Stimulated activated CD8-positive, alpha-beta memory T cell treated with anti-CD3 and anti-CD28 coated beads, Interleukin-4, amount 100 ng/mL, for 24 hours (primary cell): Measurements from ENCODE around the gene FBXW12.

ENCODE experiments used
- DNase-seq: peaks from one replicate; pipeline ENCODE4 v3.0.0-alpha.2; 2020; ENCODE audit warnings: low read depth

FBXW12 gene

DNA sequence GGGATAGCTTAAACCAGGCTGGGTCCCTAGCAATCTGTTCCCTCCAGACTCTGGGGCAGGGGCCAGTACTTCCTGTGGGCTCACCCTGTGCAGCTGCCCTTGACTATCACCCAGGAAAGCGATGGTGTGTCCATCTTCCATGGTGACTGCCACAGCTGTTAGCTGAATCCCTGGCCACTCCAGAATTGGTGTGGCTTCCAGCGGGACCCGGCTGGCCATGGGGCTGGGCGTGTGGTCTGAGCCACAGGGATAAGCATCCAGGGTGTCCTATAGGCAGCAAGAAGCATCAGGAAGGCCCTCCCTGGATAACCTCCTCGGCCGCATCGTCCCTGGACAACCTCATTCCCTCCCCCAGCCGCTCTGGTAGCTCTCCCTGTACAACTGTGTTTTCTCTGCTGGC is 50.7 kb downstream of the FBXW12 start:
- DNase-seq, result no peak

DNA sequence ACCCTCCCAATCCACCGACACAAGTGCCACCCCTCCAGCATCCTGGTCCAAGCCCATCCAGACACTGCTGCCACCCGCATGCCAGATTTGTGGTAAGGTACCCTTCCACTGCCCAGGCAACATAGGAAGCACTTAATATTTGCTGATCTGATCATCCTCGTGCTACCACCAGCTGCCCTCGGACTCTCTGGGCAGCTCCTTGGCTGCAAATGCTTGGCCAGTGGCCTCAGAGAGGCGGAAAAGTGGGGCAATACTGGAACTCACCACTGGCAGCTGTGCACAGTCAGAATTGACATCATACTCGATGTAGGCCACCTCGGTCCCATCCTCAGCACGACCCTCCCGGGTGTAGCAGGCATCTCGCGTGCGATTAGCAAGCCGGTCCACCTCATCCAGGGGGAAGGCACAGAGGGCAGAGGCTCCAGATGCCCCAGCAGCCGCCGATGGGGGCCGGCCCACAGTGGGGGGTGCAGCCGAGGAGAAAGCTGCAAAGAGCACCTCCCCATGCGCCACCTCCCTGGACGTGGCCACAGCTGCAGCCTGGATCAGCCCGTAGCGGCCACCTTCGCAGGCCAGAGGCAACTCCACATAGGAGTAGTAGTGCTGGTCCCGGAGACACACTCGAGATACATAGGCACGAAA is 51.3 kb downstream of the FBXW12 start:
- no peak for DNase-seq

DNA sequence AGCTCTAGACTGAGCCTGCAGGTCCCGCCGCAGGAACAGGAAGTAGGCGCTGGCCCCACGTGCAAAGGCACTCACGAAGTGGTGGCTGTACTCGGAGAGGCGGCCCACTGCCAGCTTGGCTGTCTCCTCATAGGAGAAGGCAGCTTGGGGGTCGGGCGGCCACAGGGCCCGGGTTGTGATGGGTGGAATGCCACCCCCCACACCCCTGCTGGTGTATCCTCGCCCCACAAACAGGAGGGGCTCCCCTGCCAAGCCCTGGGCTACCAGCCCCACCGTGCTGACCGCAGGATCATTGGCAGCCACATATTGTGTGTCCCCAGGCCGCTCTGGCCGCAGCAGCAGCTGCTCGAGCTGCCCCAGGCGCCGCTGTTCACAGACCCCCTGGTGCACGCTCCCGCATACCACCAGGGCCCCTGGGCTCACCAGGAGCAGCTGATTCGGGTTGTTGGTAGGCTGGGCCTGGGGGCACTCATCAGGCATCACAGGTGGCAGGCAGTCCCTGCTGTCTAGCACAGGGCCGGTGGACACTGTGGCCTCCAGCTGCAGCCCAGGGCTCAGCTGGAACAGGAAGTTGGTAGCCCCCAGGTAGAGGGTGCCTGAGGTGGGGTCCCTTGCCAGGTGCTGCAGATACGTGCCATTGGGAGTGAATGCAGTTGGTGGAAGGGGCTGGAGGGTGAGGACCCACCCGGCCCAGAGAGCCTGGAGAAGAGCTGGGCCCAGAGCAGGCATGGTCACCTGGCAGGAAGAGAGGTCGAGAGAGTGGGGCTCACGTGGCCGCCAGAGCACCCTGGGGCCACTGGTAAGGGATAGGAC is 52.1 kb downstream of the FBXW12 start:
- DNase-seq, result no peak

DNA sequence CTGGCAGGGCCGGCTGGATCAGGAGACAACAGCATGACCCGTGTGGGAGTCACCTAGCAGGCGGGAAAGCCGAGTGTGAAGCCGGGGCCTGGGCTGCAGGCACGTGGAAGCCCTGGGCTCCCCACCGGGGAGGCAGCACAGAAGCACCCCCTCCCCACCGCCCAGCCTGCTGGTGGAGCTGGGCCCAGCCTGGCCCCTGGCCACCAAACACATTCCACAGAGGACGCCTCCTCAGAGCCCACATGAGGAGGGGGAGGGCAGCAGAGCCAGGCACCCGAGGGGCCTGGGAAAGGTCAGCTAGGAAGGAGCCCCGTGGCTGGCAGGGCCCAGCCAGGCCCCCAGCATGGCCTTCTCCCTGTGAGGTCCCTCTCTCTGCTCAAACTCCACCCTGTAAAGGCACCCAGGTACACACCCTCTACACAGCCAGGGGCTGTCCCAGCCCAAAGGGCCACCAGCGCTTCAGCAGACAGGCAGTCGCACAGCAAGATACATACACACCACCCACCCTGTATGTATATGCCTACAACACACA is 53.3 kb downstream of the FBXW12 start:
- DNase-seq, result no peak

DNA sequence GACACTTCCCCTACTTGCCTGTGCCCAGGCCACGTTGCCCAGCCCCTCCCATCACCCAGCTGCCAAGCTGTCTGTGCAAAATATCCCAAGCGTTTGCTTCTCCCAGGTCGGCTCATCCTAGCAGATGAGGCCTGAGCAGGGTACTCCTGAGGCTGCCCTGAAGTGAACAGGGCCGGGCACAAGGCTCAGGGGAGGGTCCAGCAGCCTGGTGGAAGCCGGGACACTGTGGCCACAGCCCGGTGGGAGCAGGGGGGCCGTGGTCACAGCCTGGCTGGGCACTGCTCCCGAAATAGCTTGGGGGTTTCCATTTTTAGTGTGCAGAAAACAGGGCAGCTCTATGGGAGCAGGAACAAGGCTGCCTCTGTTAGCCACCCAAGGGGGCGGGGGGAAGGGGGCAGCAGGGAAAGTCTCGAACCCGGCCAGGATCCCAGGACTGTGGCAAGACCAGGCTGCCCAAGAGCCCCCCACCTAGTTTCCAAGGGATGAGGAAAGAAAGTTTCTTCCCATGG is 54.4 kb downstream of the FBXW12 start:
- DNase-seq, result no peak

DNA sequence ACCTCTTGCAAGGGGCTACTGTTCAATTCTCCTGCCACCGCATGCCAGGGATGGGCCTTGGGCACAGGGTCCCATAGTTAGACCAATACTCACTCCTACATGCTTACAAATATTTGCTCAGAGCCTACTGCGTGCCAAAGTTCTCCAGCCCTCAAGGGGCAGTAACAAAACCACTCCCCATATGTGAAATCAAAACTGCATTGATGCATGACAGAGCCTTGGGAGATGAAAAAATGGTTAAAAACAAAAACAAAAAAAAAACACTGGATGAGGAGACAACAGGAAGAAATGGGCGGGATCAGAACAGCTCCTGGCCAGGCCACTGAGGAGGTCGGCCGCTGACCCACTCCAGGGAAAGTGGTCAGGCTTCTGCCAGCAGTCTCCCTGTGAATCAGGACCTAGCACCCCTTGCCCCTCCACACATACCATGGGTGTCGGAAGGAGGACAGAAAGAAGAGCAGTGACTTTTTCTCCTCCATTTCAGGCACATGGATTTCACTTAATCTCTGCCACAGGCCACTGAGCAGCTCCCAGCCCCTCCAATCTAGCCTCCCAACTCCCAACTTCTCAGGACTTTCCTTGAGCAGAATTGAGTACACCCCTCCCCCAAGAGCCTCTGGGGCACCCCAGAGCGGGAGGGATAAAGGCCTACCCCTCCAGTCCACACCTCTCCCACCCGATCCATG is 55.1 kb downstream of the FBXW12 start:
- no peak for DNase-seq

DNA sequence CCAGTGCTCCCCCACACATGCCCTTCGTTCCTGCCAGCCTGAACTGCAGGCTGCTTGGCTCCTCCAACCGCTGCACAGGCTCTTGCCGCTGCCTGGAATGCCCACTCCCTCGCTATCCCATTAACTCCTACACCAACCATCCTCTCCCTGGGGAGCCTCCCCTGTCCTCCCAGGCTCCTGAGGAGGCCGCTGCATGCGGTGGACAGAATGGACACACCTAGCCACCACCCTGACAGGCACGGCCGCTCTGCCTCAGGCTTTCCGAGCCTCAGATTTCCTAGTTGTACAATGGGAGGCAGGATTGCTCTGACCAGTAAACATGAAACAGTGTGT is 55.6 kb downstream of the FBXW12 start:
- DNase-seq, result no peak

DNA sequence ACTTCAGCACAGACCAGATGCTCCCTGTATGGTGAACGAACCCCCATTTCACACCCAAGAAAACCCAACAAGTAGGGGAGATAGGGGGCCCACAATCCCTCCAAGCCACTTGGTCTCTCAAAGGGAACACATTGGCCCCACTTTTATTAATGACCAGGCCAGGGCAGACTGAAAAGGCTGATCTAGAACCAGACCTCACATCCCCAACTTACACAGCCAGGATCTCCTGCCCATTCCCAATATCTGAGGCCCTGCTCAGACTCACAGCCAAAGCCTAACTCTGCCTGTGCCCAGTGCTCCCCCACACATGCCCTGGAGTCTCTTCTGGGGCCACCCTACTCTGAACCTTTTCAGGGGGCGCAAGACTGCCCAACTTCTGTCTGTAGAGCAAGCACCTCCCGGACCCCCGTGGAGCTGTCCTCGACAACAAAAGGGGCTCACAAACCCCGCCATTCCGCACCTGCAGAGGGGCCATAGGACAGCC is 56.1 kb downstream of the FBXW12 start:
- no peak for DNase-seq

DNA sequence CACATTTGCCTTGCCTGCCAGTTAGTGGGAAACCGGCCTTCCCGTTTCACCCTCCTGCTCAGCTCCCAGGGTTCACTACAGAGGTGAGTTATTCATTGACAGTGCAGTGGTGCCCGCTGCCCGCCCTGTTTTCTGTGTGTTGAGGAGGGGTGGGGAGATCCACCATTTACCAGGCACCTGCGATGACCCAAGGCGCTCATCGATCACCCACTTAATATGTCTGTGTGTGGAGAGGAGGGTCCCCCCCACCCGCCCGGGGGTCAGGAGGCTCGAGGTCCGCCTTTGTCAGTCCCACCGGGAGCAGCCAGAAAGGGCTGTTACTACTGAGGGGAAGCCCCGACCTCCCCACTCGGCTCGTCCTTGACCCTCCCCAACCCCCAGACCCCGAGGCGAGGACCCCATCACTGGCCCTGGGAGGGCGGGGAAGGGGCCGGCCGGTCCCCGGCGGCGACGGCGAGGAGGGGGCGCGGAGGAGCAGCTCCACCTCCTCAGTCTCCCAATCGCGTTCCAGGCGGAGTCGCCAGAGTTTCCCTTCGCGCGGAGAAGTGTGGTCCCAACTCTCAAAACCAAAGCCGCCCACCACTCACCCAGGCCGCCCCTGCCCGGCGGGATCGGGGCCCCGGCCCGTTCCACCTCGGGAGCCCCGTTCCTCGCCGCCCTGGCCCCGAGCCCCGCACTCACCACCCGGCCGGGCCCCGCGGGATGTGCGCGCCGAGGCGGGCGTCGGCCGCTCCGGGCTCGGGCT is 56.7 kb downstream of the FBXW12 start:
- DNase-seq, result no peak

DNA sequence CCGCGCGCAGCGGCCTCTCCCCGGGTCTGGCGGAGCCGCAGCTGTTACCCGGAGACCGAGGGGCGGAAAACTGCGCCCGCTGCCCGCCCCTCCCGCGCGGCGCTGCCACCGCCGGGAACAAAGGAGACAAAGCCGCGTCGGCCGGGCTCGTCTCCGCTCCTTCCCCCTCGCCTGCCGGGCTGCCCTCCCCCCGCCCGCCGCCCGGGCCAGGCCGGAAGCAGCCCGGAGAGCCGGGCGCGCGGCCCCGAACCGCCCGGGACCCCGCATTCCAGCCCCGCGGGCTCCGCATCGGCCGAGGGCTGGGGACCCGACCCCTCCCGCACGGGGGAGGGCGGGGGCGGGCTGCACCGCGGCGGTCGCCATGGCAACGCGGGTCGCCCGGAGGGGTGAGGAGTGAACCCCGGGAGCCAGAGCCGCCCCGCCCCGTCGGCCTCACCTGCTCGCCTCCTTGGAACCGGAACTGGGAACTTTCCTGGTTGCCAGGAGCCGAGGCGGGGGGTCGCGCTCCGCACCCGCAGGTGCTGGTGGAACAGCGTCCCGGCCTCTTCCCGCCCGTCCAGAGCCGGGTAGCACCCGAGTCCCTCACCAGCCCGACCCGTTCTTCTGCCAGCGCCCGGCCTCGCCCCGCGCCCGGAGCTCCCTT is 57.4 kb downstream of the FBXW12 start:
- DNase-seq, result peak; percentile 42

DNA sequence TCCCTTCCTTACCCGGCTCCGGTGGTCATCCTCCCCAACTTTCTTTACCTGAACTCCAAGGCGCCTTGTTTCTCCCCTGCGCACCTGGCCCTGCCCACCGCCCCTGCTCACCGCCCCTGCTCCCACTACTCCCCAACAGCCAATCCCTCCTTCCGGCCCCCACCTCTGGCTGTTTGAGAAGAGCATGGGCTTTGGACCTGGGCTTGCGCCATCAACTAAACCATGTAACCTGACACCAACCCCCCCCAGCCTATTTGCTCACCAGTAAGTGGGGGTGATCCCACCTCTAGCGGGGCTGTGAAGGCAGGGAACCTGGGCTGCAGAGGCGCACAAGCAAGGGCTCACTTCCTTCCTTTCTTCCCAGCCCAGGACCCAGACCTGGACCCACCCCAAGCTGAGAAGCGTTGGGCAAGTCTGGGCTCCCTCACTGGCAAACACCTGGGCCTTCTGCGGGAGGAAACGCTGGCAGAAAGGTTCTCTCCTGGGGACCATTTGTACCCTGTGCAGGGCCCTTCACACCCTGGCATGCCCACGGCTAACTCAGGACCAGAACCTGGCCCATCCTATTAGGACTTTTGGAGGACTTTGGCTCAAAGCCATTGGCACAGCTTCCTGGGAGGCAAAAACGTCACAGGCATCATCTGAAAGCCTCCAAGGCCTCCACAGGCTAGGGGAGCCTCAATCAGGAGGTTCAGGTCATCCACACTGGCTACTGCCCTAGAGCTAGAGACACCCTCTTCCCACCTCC is 58.1 kb downstream of the FBXW12 start, which contains the start of gene PLXNB1:
TSS of gene PLXNB1 (minus strand) at position 127 of the 748 bp plus-strand sequence. CDS start 5,475 bp downstream, outside the sequence.
- DNase-seq, result no peak

DNA sequence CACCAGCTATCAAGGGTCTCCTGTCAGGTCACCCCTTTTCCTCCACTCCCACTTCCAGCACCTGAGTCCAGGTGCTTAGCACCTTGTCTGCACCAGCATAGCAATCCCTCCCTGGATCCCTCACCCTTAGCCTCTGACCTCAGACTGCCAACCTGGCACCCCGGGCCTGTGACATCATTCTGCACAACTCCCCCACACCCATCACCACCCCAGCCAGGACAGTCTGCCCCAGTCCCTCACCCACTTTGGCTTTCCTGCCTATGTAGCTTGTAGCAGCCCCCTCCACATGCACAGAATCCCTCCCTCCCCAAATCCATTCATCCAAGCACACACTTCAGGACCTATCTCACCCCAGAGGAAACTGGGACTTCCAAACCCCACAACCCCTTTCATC is 58.7 kb downstream of the FBXW12 start:
- no peak for DNase-seq

DNA sequence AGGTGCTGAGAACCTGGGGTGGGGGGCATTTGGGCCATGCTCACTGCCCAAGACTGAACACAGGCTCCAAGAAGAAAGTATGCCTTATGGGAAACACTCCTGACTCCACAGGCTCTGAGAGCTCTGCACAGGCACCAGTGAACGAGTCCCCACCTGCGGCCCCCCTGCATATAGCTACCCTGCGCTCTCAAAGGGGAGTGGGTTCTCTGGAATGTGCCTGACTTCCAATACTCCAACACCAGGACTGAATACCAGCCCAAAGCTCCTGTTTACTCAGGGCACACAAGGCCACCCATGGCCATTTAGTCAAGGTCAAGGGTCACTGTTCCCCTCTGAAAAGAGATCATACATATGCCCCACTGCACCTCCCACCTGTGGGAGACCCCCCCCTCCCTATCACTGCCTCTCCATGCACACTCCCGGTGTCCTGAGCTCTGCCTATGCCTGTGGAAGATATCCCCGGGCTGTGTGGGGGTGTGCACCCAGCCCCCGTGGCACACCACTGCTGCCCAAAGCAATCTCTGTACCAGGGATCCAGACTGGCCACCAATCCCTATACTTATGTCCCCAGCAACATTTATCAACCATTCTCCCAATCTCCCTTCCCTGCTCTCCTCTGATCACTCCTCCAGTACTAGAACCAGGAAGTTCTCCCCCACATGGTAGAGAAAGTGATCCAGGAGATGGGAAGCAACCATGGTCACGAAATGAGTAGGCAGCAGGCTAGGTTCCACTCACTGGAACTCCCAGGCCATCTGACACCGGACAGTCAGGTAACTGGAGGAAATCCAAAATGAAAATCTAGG is 59.4 kb downstream of the FBXW12 start:
- no peak for DNase-seq

DNA sequence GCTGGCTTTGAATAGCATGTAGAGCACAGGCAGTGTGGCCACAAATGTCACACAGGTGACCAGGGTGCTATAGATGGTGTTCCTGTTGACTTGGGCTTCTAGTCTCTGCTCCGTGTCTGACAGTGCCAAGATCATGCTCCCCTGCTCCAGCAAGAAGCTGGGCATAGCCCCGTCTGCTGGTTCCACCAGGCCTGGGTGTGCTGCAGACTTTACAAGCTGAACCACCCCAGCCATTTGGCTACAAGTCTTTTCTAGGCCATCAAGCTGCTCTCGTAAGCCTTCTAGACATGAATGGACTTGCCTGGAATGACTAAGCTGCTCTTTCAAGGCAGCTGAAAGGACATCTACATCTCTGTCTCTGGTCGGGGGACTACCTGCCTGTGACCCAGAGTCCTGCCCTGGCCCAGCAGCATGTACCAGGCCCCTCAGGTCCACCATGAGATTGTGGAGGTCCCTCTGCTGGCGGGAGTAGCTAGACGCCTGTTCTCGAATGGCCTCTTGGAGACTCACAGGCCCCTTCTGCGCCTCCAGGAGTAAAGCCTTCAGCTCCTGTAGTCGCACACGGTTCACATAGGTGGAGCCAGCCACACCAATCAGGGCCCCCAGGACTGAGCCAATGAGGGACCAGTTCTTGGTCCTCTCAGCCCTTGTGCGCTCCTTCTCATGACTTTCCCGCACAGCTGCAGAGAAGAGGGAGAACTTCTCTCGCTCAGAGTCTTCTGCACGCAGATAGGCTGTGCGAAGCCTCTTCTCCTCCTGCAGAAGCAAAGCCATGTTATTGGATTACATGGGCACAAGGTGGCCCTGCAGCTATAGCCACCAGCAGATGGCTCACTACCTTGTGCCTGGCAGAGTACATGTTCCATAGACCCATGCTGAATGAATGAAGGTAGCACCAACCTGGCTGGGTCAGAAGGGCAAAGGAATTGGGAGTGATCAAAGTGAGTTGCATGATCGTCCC is 60.7 kb downstream of the FBXW12 start:
- DNase-seq, result no peak

DNA sequence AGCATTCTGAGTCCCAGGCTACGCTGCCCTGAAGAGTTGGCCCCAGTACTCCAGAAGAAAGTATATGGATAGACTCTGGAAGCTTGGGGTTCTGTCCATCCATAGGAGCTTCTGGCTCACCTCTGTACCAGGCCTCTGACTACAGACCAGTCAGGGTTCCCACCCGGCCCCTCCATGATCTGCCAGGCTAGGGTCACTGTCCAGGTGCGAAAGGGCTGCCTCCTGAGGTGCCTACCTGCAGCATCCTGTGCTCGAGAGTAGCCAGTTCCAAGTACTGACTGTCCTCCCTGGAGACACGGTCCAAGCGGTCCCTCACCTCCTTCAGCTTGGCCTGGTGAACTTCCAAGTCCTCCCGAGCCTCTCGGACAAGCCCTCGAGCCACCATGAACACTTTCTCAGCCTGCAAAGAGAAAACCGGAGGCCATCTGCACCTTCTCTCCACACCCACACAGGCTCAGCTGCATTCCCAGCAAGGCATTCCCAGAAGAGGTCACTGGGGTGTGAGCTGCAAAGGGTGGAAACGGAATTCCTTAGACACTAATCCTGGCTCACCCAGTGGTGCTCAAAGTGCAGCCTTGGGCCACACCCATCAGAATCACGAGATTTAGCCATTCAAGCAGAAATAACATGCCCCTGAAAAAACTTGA is 61.6 kb downstream of the FBXW12 start:
- no peak for DNase-seq

DNA sequence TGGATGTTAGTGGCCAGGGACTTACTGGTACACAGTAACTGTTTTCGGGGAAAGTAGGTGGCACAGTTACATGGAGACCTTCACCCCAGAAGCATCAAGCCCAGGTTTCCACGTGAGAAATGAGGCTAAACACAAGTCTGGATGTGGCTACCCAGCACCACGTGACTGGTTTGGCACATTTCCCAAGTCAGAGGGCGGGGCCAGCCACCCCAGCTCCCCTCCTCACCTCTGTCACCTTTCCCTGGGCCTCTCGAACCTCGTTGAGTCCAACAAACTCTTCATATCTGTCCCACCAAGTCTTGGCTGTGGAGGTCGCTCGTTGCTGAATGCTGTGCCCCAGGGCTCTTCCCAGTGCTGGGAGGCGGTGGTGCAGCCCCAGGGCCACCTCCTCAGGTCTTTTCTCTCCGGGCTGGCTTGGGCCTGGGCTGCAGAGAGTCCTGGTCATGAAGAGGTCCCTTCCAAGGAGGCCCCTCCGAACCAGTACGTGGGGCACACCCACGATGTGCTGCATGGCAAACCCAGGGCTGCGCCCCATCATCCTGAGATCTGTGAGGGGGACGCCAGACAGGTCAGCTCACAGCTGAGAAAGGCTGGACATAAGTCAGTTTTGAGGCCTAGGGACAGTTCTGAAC is 62.7 kb downstream of the FBXW12 start:
- DNase-seq, result no peak

DNA sequence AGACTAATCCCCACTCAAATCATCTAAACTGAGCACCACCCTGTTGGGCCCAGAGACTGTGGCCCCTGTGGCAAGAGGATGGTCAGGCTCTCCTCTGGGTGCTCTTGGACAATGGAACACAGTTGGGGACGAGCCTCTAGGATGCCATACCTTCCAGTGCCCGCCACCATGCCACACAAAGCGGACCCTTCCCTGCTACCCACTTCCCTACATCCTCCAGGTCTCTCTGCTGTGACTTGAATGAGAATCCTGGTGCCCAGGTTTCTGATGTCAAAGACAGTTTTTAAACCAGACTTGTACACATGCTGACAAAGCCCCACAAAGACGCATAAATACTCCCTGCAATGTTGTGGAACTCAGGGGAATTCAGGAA is 63.2 kb downstream of the FBXW12 start:
- no peak for DNase-seq
